Breast epithelium (tissue), 3 donors: ENCODE measurements around the gene BDNF.

Source experiments
- CTCF ChIP-seq, 3 donors: fragments of 450-650 bp; IDR thresholded peaks; one replicate each; pipeline ENCODE4 v1.5.1; 2016 to 2017; ENCODE audit warnings: antibody characterized with exemption in 3 of 3, mild to moderate bottlenecking in 3 of 3, moderate library complexity in 3 of 3
- POLR2AphosphoS5 ChIP-seq, 3 donors: sonication (generic); formaldehyde crosslinking; IDR thresholded peaks; one replicate each; pipeline ENCODE4 v1.6.1; 2017; ENCODE audit warnings: antibody characterized with exemption in 3 of 3

DNA sequence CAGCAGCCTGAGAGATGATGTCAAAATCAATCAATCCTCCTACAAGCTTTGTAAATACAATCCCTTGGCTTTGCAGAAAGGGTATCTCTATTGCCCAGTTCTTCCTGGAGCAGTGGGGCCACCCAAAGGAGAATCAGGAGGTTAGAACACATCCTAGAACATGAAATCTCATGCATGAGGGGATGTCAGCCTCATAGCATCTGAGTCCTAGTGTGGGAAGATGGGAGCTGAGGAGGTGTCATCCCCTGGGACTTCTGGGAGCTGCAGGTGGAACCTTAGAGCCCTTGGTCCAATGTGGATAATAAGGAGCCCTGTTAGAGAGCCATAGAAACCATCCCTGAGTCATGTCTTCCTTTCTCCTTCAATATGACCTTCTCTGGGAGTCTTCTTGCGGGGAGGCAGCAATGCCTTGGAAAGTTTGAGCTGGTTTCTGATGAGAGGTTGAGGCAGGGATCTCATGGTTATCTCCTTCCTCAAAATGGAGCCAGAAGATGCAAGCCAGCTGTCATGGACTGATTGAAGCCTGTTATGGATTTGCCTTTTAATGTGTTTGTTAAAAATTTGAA, 74.8 kb downstream of the BDNF start:
- TF ChIP-seq CTCF (IDR thresholded peaks at IDR 0.05) (no peak), POLR2AphosphoS5 (IDR thresholded peaks at IDR 0.05) (no peak)
